Measurements from ENCODE around the gene CASZ1. TPM values are rescaled to one million over a fixed set of nuclear protein-coding genes. Genes with fewer than 3 reads are reported as not detected.

CASZ1 gene
- total and polyA plus RNA-seq, 2 donors (not counting 1 experiment from before 2014, with no cell fraction given) = 0.34 to 0.50 TPM

DNA sequence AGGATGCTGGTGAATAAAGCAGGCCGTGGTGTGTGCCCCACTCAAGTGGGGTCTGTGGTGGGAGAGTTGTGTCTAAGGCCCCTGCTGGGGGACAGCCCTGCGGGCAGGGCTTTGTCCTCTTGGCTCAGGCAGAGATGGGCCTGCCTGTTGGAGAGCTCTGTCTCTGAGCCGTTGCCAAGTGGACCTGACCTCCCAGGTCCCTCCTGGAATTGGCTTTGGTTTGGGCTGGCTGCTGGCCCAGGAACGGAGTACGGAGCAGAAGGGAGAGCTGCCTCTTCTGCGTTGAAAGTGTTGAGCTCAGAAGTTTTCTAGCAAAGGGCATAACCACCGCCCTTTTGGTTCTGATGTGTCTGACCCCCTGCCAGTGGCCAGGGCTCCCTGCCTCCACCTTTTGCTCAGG, 167.8 kb downstream of the CASZ1 start:
- peak; percentile 43 to 67 for DNase-seq (ENCODE audit: low read depth in 2 of 2)
- H3K79me2 ChIP-seq (ENCODE audit: control insufficient read depth, insufficient read depth, low read length) = no peaks in the 10 kb centered on the region
- no peak overlapping the region for H3K4me2 ChIP-seq (ENCODE audit: extremely low read depth, insufficient read depth, low read length)
- no peak for TF ChIP-seq EZH2 (IDR thresholded peaks at IDR 0.05; ENCODE audit: low read length, missing control alignments)
- TF ChIP-seq, protein P1, sequence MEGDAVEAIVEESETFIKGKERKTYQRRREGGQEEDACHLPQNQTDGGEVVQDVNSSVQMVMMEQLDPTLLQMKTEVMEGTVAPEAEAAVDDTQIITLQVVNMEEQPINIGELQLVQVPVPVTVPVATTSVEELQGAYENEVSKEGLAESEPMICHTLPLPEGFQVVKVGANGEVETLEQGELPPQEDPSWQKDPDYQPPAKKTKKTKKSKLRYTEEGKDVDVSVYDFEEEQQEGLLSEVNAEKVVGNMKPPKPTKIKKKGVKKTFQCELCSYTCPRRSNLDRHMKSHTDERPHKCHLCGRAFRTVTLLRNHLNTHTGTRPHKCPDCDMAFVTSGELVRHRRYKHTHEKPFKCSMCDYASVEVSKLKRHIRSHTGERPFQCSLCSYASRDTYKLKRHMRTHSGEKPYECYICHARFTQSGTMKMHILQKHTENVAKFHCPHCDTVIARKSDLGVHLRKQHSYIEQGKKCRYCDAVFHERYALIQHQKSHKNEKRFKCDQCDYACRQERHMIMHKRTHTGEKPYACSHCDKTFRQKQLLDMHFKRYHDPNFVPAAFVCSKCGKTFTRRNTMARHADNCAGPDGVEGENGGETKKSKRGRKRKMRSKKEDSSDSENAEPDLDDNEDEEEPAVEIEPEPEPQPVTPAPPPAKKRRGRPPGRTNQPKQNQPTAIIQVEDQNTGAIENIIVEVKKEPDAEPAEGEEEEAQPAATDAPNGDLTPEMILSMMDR (conservative IDR thresholded peaks at IDR 0.05 in 1 of 2, IDR thresholded peaks at IDR 0.05 in 1 of 2; ENCODE audit: low read depth in 1 of 2, low read length in 2 of 2) = no peak
- no peaks in the 10 kb centered on the region for H3K9me3 ChIP-seq (ENCODE audit: control insufficient read depth, insufficient read depth, low read depth, low read length)
- H3K27me3 ChIP-seq (ENCODE audit: control insufficient read depth, insufficient read depth, low read length) = no peaks in the 10 kb centered on the region
- no peaks in the 10 kb centered on the region for H4K20me1 ChIP-seq (ENCODE audit: control insufficient read depth, extremely low read depth, insufficient read depth, low read length)
- H3K4me1 ChIP-seq (ENCODE audit: control insufficient read depth, extremely low read depth, insufficient read depth, low read length) = no peaks in the 10 kb centered on the region
- H2AFZ ChIP-seq (ENCODE audit: low read length) = no peak overlapping the region
- peaks cover 4% of the 10 kb centered on the region for H3K36me3 ChIP-seq (ENCODE audit: control insufficient read depth, insufficient read depth, low read length)
- H3K9ac ChIP-seq (ENCODE audit: insufficient read depth, low read length) = no peak overlapping the region
- H3K27ac ChIP-seq (ENCODE audit: insufficient read depth, low read length) = no peak overlapping the region
- H3K4me3 ChIP-seq (replicated peaks in 1 of 4; ENCODE audit: control extremely low read depth in 1 of 4, insufficient read depth in 1 of 4, low read depth in 3 of 4, low read length in 4 of 4) = no peak overlapping the region

DNA sequence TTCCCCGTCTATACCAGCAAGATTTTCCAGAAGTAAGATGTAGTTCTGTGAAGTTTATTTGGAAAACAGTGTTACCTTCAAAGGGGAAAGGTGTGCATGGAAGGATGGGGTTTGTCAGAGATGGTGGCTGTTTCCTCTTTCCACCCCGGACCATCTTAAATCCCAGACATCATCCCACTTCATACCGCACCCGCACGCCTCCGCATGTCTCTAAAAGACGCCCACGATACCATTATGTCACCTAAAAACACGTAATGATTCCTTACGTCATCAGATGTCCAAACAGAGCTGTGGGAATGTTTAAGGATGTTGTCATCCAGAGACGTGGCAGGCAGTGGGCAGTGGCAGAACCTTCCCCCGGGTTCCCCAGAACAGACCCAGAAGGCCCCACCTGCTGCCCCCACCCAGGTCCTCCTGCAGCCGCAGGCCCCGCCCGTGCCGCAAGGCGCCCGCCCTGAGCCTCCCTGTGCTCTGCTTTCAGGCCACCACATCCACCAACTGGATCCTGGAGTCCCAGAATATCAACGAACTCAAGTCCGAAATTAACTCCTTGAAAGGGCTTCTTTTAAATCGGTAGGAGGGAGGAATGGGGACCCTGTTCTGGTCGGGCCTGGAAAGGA, 169.5 kb downstream of the CASZ1 start:
- Histone ChIP-seq H3K27me3 (ENCODE audit: control insufficient read depth, insufficient read depth, low read length) (no peaks in the 10 kb centered on the region), H3K79me2 (ENCODE audit: control insufficient read depth, insufficient read depth, low read length) (no peaks in the 10 kb centered on the region), H4K20me1 (ENCODE audit: control insufficient read depth, extremely low read depth, insufficient read depth, low read length) (no peaks in the 10 kb centered on the region), H3K4me1 (ENCODE audit: control insufficient read depth, extremely low read depth, insufficient read depth, low read length) (no peaks in the 10 kb centered on the region), H3K9ac (ENCODE audit: insufficient read depth, low read length) (no peak overlapping the region), H3K36me3 (ENCODE audit: control insufficient read depth, insufficient read depth, low read length) (peaks cover 4% of the 10 kb centered on the region), H2AFZ (ENCODE audit: low read length) (no peak overlapping the region), H3K4me3 (replicated peaks in 1 of 4; ENCODE audit: control extremely low read depth in 1 of 4, insufficient read depth in 1 of 4, low read depth in 3 of 4, low read length in 4 of 4) (no peak overlapping the region), H3K9me3 (ENCODE audit: control insufficient read depth, insufficient read depth, low read depth, low read length) (no peaks in the 10 kb centered on the region), H3K4me2 (ENCODE audit: extremely low read depth, insufficient read depth, low read length) (no peak overlapping the region), H3K27ac (ENCODE audit: insufficient read depth, low read length) (no peak overlapping the region)
- no peak for DNase-seq (ENCODE audit: low read depth in 2 of 2)
- TF ChIP-seq EZH2 (IDR thresholded peaks at IDR 0.05; ENCODE audit: low read length, missing control alignments) = no peak
- TF ChIP-seq, protein P1 (conservative IDR thresholded peaks at IDR 0.05 in 1 of 2, IDR thresholded peaks at IDR 0.05 in 1 of 2; ENCODE audit: low read depth in 1 of 2, low read length in 2 of 2) = no peak

DNA sequence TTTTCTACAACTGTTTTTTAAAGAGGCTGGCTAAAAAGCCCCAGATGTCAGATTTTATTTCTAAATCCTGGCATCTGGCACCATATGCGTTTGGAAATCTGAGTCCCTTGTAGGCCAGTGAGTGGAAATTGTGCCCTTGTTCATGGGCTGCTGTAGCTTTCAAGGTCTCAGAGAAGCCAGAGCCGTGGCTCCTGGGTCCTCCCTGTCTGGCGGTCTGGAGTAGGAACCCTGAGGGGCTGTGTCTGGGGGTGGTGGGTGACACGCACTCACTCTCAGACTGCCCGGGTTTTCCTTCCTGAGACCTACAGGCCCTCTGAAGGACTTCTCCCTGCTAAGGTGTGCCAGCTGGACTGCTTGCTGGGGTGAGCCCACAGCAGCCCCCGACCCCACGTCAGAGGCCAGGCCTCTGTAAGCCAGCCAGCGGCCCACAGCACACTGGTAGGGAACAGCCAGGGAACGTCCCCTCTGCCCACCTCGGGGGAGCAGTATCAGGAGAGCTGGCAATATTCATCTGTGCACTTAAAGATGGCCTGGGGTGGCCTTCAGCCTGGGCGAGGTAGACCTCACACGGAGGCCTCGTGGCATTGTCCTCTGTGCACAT, 170.2 kb downstream of the CASZ1 start:
- TF ChIP-seq, protein P1 (conservative IDR thresholded peaks at IDR 0.05 in 1 of 2, IDR thresholded peaks at IDR 0.05 in 1 of 2; ENCODE audit: low read depth in 1 of 2, low read length in 2 of 2) = no peak
- no peak for TF ChIP-seq EZH2 (IDR thresholded peaks at IDR 0.05; ENCODE audit: low read length, missing control alignments)

More for the DNA sequence above, 170.2 kb downstream of the CASZ1 start:
- no peak for DNase-seq (ENCODE audit: low read depth in 2 of 2)
- H3K27ac ChIP-seq (ENCODE audit: insufficient read depth, low read length) = no peak overlapping the region
- no peak overlapping the region for H2AFZ ChIP-seq (ENCODE audit: low read length)
- H3K4me2 ChIP-seq (ENCODE audit: extremely low read depth, insufficient read depth, low read length) = no peak overlapping the region
- peaks cover 1% of the 10 kb centered on the region for H3K36me3 ChIP-seq (ENCODE audit: control insufficient read depth, insufficient read depth, low read length)
- no peaks in the 10 kb centered on the region for H3K27me3 ChIP-seq (ENCODE audit: control insufficient read depth, insufficient read depth, low read length)
- no peaks in the 10 kb centered on the region for H3K79me2 ChIP-seq (ENCODE audit: control insufficient read depth, insufficient read depth, low read length)
- H3K9me3 ChIP-seq (ENCODE audit: control insufficient read depth, insufficient read depth, low read depth, low read length) = no peaks in the 10 kb centered on the region
- H3K4me1 ChIP-seq (ENCODE audit: control insufficient read depth, extremely low read depth, insufficient read depth, low read length) = no peaks in the 10 kb centered on the region
- H3K4me3 ChIP-seq (replicated peaks in 1 of 4; ENCODE audit: control extremely low read depth in 1 of 4, insufficient read depth in 1 of 4, low read depth in 3 of 4, low read length in 4 of 4) = no peak overlapping the region
- H3K9ac ChIP-seq (ENCODE audit: insufficient read depth, low read length) = no peak overlapping the region
- H4K20me1 ChIP-seq (ENCODE audit: control insufficient read depth, extremely low read depth, insufficient read depth, low read length) = no peaks in the 10 kb centered on the region
